Stimulated activated CD8-positive, alpha-beta memory T cell treated with anti-CD3 and anti-CD28 coated beads, Interleukin-4, amount 100 ng/mL, for 1 hour (primary cell): Measurements from ENCODE around the gene NEU1.
"Not testable (repeated sequence)": the region's sequence is repeated elsewhere in the genome, so short reads cannot be mapped to it uniquely, and the experiment has no call there.

Experiments used
- DNase-seq, 2 donors: peaks; one replicate each; pipeline ENCODE4 v3.0.0-alpha.2; 2020; ENCODE audit warnings: low read depth in 2 of 2, low spot score in 1 of 2

Gene NEU1

GRCh38 chr6:31875877-31876276, 13.3 kb upstream of the NEU1 start:
- no peak for DNase-seq

GRCh38 chr6:31874836-31875572, 12.4 kb upstream of the NEU1 start:
- DNase-seq = no peak

DNA sequence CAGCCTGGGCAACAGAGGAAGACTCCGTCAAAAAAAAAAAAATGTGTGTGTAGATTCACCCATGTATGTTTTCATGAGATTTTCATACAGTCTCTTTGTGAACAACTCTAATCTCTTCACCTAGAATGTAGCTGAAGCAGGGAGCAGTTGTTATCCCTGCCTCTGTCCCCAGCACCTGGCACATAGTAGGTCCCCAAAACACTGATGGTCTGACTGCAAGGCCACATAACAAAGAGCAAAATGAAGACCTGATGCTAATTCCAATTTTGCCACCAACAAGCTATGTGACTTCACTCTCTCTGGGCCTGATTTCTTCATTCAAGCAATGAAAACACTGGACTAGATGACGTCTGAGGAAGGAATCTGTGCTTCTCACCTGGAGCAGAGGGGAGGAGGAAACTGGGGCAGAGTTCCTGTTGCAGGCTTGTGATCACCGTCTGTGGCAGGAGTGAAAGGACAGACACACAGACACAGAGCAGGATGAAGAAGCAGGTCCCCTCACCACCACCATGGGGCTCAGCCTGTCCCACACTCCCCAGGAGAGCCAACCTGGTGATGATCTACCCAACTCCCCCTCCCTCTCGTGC, 11.6 kb upstream of the NEU1 start:
- no peak for DNase-seq

DNA sequence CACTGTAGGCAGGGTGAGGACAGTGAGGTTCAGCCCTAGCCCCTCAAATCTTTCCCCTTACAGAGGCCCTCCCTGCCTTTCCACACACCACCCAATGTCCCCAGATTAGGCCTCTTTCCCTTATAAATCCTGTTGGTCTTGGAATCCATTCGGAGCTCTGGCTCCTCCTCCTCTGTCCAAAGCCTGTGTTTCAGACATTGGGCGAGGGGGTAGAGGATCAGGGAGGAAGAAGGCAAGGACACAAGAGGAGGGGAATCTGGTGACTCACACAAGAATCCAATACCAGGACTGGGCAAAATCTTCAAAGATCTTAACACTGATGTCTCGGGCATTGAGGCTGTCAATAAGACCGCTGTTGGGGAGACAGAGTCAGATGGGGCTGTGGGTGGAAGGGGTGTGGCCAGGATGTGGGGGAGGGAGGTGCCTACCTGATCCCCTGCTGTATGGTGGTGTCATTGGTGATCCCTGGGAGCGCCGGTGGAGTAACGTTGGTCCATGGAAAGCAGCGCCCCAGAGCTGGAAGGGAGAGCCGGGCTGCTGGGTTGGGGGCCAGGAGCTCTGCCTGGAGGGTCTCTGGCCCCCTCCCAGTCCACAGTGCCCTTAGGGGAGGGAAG, 8.5 kb upstream of the NEU1 start:
- DNase-seq = no peak

DNA sequence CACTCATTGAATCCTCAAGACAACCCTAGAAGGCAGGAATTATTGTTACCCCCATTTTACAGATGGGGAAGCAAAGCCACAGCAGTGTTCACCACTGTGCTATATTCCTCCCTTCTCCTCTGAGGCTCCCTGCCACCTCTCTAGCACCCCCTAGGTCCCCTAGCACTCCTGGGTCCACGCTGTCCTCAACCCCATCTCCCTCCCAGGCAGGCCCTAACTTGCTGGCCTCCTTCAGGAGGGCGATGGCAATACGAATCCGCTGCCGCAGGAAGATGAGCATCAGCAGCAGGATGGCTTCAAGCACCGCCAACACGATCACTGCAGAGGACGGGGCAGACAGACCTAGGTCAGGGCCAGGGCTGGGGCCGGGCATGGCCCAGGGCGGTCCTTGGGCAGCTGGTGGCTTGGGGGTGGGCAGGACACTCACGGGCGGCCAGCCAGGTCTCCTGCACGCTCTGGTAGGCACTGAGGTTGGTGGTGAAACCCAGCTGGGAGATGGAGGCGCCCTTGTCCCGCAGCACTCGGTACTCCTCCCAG, 7.8 kb upstream of the NEU1 start:
- DNase-seq = no peak

GRCh38 chr6:31869343-31869742, 6.7 kb upstream of the NEU1 start:
- DNase-seq = no peak

DNA sequence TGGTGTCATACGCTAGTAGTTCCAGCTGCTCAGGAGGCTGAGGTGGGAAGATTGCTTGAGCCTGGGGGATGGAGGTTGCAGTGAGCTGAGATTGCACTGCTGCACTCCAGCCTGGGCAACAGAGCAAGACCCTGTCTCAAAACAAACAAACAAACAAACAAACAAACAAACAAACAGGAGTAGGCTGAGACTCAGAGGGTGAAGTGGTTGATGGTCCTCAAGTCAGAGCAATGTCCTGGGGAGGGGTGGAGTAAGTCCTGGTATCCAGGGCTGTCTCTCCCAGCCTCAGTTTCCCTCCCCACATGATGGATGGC, 6.0 kb upstream of the NEU1 start:
- not testable (repeated sequence) for DNase-seq

DNA sequence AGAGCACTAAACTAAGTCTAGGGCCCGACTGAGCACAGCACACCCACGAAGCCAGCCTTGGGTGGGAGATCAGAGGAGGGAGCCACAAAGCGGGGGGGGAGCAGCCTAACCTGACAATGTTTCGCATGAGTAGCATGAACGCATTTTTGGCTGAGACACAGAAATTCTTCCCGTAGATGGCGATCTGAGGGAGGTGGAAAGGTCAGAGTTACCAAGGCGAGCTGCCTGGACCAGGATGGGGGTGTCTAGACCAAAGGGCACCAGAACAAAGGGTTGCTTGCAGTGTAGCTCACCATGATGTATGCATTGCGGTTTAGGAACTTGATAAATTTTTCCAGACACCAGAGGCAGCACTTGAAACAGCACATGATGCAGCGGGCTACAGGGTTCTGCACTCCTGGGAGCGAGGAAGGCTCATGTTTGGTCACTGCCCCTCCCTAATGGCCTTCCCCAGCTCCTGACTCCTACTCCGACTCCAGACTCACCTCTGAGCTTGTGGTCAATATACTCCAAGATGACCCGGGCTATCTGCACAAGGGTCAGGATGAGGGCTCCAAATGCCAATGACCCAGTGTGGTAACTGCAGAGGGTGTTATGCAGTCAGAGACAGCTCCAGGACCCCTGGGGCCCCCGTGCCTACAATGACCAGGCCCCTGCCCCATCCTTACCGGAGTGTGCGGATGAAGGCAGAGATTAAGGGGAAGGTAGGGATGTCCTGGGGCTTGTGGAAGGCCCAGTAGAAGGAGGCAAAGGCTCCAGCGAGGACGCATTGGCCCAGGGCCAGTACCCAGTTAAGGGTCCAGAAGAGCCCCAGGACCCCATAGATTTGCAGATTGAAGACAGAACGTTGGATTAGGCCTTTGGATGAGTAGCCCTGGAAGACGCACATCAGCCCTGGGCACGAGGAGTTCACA, 2.8 kb upstream of the NEU1 start:
- DNase-seq = no peak

DNA sequence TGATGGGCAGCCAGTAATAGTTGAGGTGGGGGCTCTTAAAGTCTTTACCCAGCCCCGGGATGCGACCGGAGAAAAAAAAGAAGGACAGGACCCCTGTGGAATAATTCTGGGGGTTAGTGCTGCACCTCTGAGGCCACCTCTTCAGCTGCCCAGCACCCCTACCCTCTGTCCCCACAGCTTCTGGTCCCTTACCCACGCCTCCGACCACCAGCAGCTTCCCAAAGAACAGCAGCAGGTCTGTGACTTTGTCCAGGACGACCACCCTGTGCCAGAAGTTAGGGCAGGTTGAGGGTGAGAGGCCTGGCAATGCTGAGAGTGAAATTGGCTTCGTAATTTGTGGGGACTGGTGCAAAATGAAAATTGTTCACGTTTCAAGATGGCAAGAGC, 2.2 kb upstream of the NEU1 start:
- DNase-seq = no peak

GRCh38 chr6:31864123-31864562, 1.5 kb upstream of the NEU1 start:
- DNase-seq = not testable (repeated sequence)

DNA sequence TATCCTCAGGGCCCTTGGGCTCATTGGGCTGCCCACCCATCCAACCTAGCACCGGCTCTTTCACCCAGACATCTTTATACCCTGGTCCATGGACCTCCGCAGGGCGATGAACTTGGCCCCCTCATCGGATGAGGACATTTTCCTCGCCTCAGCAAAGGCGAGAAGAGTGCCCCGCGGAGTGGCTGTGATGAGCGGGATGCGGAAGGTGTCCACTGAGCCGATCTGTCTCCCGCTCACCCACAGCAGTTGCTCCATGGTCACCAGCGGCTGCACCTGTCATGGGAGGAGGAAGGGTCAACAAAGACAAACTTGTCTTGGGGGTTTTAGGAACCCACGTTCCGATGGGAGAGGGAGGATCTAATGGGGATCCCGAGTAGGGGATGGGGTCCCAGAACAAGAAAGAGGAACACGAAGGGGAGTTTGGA, 690 bp downstream of the NEU1 start:
- DNase-seq = no peak

DNA sequence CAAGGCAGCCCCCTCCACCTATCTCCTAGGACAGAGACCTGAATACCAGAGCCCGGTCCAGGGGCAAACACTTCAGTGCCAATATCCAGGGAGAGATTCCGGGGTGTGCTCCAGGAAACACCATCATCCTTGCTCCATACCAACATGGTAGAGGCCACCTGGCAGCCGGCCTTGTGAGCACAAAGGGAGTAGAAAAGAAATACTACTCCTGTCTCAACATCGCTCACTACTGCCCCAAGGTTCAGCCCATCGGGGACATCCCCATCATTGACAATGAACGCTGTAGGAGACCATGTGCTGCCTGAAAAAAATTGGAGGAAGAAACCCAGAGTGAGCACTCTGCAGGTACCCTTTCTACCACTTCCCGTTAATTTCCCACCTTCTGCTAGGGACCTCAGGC, 1.5 kb downstream of the NEU1 start:
- no peak for DNase-seq

DNA sequence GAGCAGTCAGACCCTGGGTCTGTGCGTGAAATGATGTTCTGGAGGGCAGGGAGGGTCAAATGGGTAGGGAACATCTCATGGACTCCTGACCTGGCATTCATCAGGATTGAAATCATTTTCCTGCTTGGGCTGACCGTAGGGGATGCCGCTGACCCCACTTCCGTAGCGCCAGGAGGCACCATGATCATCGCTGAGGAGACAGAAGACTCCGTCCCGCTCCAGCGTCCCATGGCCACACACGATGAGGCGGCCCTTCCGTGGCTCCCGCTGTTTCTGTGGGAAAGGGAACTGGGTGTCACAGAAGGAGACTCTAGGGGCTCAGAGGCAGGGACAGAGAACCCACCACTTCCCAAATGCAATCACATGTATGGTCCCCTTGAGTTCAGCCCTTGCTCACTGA, 2.3 kb downstream of the NEU1 start:
- no peak for DNase-seq

GRCh38 chr6:31859923-31860322, 2.7 kb downstream of the NEU1 start:
- no peak for DNase-seq

GRCh38 chr6:31858707-31859106, 3.9 kb downstream of the NEU1 start:
- no peak for DNase-seq

DNA sequence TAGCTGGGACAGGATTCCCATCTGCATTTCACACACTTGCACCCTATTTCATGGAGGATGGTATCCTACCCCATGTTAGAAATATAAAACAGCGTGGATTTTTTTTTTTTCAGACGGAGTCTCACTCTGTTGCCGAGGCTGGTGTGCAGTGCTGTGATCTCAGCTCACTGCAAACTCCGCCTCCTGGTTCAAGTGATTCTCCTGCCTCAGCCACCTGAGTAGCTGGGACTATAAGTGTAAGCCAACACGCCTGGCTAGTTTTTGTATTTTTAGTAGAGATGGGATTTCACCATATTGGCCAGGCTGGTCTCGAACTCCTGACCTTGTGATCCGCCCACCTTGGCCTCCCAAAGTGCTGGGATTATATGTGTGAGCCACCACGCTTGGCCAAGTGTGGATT, 4.8 kb downstream of the NEU1 start:
- DNase-seq = not testable (repeated sequence)

DNA sequence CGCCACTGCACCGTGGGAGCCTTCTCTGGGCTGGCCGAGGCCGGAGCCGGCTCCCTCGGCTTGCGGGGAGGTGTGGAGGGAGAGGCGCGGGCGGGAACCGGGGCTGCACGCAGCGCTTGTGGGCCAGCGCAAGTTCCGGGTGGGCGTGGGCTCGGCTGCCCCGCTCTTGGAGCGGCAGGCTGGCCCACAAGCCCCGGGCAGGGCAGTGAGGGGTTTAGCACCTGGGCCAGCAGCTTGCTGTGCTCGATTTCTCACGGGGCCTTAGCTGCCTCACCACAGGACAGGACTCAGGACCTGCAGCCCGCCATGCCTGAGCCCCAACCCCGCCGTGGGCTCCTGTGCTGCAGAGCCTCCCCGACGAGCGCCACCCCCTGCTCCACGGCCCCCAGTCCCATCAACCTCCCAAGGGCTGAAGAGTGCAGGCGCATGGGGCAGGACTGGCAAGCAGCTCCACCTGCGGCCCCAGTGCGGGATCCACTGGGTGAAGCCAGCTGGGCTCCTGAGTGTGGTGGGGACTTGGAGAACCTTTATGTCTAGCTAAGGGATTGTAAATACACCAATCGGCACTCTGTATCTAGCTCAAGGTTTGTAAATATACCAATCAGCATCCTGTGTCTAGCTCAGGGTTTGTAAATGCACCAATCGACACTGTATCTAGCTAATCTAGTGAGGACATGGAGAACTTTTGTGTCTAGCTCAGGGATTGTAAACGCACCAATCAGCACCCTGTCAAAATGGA, 10.5 kb downstream of the NEU1 start:
- DNase-seq = not testable (repeated sequence)

GRCh38 chr6:31851485-31851832, 11.2 kb downstream of the NEU1 start:
- no peak for DNase-seq

GRCh38 chr6:31850765-31851484, 11.7 kb downstream of the NEU1 start:
- DNase-seq = no peak

DNA sequence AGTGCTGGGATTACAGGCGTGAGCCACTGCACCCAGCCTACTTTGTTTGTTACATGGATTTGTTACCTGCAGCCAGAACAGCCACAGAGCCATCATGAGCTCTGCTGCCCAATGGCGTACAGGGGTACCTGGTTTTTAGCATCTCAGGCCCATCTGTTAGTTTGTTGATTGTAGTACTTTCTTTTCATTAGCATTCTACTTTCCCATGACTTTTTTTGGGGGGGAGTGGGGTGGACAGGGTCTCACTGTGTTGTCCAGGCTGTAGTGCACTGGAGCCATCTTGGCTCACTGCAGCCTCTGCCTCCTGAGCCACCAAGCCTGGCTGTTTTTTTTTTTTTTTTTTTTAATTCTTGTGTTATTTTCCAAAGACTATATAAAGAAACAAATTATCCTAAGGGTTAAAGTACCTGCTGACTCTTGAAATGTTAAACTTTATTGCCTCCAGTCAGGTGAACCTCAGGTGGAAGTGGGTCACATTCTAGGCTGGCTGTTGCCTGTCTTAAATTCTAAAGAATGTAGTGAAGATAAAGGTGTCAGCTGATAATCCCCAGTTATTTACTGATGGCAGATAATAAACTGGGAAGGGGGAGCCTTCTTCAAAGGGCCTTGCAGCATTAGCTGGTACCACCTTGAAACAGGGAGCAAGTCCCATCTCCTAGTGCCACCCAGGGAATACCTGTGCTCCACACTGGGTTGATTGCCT, 15.2 kb downstream of the NEU1 start:
- DNase-seq = no peak
